Left hindlimb (tissue), 1 donor: ENCODE measurements around the gene AKAP13.

Experiments
- DNase-seq: peaks from one replicate; pipeline ENCODE4 v3.0.0-alpha.2; 2018

The AKAP13 gene

DNA sequence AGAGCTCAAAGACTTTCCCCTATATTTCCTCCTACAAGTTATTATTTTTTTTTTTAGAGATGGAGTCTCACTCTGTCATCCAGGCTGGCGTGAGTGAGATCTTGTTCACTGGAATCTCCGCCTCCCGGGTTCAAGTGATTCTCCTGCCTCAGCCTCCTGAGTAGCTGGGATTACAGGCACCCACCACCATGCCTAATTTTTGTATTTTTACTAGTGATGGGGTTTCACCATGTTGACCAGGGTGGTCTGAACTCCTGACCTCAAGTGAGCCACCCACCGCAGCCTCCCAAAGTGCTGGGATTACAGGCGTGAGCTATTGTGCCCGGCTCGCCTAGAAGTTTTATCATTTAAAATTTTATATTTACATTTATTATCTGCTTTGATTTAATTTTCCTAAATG is 5.9 kb downstream of the AKAP13 start:
- DNase-seq = no peak

DNA sequence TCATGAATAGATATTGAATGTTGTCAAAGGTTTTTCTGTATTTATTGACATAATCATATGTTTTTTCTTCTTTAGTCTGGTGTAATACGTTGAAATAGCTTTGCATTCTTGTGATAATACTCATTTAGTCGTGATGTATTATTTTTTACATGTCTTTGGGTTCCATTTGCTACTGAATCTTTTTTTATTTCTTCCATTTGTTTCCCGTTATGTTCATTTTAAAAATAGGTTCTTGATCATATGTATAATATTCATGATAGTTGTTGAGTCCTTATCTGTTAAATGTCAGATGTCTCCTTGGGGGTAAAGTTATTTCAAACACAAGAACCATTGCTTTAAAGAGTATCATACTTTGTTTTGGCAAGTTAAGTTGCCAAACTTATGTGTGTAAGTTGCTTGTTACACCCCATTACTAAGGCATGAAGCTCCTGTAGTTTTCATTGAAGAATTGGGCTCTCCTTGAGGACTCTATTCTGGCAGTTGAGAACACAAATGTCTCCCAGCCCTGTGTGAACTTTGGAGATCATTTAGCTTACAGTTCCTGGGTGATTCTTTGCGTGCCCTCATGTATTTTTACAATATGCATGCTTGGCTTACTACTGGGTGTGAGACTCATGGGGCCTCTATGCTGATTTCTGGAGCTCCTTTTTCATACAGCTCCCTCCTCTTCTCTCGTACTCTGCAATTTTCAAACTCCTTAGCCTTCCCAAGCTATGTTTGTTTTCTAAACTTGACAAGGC is 8.3 kb downstream of the AKAP13 start:
- DNase-seq = no peak

DNA sequence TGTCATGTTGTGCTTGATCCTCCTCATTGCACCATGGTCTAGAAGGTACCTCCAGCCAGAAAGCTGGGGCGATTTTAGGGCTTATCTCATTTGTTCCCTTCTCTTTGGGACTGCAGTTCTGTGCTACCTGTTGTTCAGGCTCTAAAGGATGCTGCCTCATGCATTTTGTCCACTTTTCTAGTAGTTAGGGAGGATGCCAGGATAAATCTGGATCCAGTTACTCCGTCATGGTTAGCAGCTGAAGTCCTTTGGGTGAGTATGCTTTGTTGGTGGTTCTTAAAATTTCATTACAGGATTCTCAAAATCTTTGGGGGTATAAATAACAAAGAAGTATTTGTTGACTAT is 8.9 kb downstream of the AKAP13 start:
- DNase-seq = no peak

DNA sequence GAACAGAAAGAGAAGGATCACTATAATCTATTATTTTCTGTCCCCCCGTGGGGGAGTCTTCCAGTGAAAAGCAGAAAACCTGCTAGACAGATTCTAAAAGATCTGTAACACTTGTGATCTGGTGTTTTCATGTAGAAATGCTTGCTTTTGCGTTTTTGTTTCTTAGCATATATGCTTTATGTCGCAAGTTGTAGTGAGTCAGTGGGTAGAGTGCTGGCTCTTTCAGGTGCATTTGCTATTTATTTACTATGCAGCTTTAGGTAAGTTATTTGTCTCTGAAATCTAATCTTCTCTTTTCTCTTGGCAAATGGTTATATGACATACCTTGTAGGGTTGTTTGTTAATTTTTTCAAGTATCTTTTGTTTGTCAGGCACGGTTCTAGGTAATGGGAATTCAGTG is 9.4 kb downstream of the AKAP13 start:
- DNase-seq = no peak

DNA sequence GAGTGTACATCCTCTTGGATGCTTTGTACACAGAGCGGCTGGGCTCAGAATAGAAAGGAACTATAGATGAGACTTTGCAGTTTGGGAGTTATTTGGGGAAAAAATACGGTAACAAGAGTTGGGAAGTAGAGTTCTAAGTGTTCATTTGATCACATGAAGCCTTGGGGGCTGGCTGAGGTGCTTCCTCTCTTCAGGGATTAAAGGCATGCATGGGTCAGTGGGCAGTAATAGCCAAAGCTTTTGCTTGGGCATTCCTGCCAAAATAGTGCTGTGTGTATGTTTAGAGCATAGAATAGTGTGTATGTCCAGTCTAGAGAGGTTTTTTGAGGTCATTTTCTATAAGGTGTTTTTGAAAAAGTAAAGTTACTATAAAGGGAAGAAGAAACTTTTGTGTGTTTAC is 12.8 kb downstream of the AKAP13 start:
- no peak for DNase-seq

- DNase-seq = no peak
Measured at GRCh38 chr15:85394554-85395333, 14.3 kb downstream of the AKAP13 start.

DNA sequence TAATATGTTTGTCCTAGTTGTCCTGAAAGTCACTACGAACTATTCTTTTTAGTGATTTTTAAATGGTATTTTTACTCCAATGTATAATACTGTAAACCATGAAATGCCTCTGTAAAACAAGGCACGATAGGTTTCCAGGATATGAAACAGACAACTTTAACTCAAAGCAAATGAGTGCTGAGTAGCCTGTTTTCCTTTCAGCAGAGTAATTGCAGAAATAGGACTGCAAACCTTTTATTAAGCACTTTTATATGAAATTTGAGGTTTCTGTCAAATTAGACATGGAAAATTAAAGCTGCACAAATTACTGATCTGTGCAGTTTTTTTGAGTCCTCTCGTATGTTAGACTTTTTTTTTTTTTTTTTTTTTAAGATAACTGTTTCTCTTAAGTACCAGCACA is 16.2 kb downstream of the AKAP13 start:
- no peak for DNase-seq

- no peak for DNase-seq
Measured at GRCh38 chr15:85397151-85397550, 16.7 kb downstream of the AKAP13 start.

DNA sequence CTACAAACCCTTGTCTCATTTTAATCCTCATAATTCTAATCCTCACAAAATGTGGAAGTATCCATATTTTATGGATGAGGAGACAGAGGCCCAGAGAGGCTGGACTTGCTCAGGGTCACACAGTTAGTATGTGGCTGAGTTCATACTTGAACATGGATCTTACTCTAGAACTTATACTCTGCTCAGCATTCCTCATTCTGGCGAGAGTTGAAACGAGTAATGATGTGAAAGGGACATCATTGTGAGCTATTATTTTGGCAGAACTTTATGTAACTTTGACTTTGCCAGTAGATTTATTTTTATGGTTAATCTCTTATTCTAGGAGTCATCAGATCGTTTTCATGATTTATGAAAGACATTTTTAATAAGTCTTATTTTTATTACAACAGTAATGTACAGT is 17.5 kb downstream of the AKAP13 start:
- DNase-seq = no peak

- no peak for DNase-seq
Measured at GRCh38 chr15:85398822-85399221, 18.4 kb downstream of the AKAP13 start.

DNA sequence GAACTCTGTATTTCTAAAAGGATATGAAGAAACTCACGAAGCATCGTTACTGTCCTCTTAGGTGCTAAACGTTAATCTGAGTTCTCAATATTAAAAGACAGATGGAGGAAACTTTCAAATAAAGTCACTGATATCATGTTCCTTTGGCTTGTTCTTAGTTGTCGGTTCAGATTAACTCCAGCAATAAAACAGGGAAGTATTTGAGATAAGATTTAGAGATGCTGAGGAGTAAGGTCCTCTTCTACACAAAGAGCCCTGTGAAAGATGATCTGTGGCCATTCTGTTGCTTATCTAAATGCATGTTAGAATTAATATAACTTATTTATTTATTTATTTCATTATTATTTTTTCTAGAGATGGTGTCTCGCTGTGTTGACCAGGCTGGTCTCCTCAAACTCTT is 19.2 kb downstream of the AKAP13 start:
- no peak for DNase-seq

DNA sequence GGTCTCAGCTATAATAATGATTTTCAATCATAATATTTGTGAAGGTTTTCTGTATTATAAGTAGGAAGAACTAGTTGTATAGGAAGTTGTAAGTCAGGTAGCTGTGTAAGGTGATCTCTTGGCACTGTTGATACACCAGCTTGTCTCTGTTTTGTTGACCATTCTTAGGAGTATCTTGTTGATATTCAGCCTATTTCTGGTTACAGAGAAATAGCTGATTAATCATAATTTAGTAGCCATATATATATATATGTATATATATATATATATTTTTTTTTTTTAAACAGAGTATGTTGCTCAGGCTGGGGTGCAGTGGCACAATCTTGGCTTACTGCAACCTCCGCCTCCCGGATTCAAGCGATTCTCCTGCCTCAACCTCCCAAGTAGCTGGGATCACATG is 20.2 kb downstream of the AKAP13 start:
- no peak for DNase-seq

- DNase-seq = no peak
Measured at GRCh38 chr15:85401108-85401774, 20.8 kb downstream of the AKAP13 start.

DNA sequence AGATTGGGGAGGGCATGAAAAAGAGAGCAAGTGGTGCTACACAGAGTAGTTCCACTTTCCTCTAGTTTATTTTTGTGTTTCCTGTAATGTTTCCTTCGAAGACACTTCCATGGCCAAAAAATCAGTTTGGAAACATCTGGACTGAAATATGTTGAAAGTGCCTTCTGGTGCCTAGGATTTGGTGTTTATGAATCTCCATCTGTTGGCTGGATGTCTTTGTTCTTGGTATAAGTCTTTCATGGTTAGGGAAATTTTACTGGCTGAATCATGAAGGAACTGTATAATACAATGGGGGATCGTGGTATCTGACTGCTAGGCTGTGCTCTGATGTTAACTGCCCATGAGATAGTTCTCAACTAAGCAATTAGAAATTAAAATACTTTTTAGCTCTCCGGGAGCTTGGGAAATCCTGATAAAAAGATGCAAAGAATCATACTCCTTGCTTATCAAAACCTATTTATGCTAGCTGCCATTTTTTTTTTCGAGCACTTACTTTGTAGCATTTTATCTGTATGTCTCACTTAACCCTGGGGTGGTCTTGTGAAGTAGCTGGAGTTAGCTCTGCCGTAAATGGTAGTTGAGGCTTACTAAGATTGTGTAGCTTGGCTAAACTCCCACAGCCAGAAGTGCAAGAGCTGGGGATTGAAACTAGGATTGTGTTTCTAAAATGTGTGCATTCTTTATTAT is 21.9 kb downstream of the AKAP13 start:
- DNase-seq = no peak

DNA sequence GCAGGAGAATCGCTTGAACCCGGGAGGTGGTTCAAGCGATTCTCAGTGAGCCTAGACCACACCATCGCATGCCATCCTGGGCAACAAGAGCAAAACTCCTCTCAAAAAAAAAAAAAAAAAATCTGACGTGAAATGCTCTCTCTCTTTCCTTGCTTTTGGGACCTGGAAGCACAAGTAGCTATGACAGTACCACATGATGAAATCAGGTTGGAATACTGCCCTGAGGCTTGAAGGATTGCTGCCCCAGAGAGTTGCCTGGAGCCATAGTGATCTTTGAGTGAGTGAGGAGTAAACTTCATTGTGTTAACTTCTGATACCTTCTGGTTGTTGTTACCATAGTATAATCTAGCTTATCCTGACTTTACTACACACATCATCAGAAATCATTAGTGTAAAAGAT is 23.3 kb downstream of the AKAP13 start:
- no peak for DNase-seq

- no peak for DNase-seq
Measured at GRCh38 chr15:85404176-85404917, 23.9 kb downstream of the AKAP13 start.

GRCh38 chr15:85404918-85405866 is 24.8 kb downstream of the AKAP13 start:
- no peak for DNase-seq

DNA sequence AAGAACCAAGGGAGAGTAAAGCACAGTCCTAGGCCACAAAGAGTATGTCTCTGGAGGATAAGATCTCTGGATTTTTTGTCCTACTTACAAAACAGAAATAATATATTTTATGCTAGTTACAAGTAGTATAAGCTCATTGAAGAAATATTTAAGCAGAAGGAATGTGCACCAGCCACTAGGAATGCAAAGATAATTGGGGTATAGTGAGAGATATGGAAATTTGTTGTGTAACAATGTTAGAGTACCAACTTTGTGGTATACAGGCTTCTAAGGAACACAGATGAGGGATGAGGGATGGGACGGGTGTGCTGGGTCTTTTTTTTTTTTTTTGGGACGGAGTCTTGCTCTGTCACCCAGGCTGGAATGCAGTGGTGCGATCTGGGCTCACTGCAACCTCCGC is 26.5 kb downstream of the AKAP13 start:
- no peak for DNase-seq

DNA sequence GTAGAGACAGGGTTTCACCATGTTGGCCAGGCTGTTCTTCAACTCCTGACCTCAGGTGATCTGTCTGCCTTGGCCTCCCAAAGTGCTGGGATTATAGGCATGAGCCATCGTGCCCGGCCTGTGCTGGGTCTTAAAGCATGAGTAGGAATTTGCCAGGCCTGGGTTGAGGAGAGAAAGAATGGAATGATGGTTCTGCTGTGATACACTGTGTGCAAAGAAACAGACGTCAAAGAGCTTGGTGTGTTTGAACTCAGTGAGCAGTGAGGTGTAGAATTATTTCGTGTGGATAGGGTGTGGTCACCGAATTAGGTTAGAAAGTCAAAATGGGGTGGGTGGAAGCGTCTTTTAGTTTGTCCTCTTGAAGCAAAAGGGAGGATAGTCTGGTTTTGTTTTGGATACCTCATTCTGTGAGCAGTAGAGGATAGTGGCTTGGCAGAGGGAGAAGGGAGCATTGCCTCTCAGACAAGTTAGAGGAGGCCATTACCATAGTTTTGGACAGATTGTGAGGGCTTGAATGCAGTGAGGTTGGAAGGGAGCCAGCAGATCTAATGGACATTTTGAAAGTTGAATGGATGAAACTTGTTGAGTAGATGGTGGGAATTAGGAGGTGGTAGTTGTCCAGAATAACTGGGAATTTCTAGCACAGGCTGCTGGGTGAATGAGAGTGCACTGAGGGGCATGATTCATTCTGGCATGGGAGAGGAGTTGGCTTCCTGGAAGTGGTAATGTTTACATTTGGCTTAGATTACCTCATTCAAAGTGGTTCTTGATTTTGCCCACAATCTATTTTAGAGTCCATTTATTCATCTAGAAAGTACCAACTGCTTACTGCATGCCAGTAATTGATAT is 27.2 kb downstream of the AKAP13 start:
- DNase-seq = no peak

DNA sequence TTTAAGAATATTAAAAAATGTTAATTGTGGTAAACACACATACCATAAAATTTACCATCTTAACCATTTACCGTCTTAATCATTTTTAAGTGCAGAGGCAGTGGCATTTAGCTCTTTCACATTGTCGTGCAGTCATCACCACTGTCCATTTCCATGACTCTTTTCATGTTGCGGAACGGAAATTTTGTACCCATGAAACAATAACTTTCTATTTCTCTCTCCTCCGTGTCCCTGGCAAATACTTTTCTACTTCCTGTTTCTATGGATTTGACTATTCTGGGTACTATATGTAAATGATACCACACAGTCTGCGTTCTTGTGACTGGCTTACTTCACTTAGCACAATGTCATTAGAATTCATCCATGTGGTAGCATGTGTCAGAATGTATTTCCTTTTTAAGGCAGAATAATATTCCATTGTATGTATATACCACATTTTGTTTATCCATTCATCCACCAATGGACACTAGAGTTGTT is 27.9 kb downstream of the AKAP13 start:
- no peak for DNase-seq
